HG03520 (cell line): ENCODE results near the gene ZNF273.
"Not testable (repeated sequence)": the region's sequence is repeated elsewhere in the genome, so short reads cannot be mapped to it uniquely, and the experiment has no call there.

Source experiments
- ATAC-seq: cut with Tn5 transposase; IDR thresholded peaks from one replicate; pipeline ENCODE4 v1.9.1; 2021; ENCODE audit warnings: mild to moderate bottlenecking, moderate library complexity; ENCODE audit not compliant: unreplicated experiment

ZNF273 gene

DNA sequence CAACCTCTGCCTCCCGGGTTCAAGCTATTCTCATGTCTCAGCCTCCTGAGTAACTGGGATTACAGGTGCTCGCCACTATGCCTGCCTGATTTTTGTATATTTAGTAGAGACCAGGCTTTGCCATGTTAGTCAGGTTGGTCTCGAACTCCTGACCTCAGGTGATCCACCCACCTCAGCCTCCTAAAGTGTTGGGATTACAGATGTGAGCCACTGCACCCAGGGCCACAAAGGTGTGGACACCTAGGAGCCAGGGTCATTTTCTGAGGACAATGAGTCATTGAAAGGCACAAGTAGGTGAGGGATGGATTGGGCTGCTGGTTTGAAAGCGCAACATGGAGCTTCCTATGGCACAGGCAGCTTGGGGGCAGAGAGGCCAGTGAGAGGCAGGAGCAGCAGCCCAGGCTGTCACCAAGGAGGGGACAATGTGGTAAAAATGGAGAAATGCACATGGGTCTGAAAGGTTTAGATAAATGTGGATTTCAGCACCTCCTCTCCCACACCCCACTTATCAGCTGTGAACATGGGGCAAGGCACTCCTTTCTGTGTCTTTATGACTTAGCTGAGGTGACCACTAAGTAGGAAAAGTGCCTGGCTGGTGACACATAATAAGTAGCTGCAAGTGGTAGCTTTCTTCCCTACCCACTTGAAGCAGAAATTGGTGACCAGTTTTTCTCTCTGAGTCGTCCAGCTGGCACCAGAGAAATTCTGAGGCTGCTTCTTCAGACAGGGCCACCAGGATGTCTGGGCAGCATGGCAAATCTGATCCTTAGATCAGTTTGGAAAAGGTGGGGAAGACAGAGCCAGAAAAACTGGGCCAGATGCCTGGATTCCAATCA lies 41.8 kb downstream of the ZNF273 start:
- not testable (repeated sequence) for ATAC-seq

DNA sequence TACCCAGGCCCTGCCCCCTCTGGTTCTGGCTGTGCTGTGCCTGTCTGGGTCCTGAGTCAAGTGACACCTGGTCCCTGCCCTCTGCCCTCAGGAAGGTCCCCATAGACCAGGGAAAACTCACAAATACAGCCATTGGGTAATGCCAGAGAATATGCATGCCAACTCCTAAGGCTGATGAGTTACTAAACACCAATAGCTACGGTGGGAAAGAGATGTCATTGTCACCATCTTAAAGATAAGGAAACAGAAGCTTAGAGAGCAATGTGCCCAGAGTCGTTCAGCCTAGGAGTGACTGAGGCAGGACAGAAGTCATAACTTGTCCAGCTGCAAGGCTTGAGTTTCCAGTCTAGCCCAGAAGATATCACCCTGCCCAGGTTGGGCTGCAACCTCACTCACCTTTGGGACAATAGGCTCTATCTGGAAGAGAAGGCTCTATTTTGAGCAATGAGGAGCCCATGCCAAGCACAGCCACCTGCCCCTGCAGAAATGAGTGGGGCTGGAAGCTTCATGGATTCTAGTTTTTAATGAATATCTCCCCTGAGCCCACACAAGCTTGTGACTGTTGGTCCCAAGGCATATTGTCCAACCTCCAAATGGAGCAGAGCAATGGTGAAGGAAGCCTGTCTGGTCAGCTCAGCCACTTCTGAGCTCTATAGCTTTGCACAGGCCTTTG lies 42.6 kb downstream of the ZNF273 start:
- ATAC-seq = no peak

DNA sequence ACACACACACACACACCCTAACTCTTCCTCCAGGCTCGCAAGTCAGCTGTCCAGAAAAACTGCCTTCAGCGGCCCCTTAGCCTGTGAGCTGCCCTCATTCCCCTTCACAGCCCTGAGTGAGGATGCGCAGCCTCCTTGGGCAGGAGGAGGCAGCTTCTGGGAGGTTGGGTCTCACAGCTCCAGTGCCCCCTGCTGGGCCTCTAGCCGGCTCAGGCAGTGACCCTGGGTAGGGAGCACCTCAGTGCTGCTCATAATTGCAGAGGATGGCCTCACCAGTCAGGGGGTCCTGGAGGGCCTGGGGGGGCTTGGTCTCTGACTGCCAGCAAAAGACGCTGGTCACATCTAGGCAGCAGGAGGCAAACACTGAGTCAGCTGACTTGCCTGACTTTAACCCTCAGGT lies 43.7 kb downstream of the ZNF273 start:
- no peak for ATAC-seq

DNA sequence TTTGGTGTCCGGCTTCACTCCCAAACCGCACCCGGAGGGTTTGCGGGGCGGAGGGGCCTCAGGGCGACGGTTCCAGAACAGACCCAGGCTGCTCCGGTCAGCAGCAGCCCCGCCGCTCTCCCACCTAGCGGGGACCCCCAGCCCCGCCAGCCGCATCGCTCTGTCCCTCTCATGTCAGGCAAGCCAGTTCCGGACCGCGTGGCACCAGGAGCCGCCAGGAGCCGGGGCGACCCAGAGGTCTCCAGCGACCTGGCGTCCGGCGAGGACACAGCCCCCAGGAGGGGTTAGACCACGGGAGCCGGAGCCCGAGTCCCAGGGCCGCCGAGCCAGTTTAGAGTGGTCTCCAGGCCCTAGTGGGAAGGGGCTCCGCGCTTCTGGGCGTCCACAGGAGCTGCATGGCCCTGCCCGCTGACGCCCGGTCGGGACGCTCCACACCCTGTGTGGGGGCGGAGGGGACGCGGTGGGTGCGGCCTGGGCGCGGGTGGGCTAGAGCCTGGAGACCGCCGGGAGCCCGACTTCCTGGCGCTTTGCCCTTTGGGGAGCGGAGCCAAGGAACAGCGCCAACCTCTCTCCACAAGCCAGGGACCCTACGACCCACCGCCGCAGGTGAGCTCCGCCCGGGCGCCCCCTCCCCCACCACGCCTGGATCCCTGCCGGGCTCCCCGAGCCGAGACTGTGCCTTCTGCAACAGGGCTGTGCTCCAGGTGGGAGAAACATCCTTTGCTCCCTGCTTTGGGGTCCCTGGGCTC lies 44.4 kb downstream of the ZNF273 start:
- no peak for ATAC-seq

DNA sequence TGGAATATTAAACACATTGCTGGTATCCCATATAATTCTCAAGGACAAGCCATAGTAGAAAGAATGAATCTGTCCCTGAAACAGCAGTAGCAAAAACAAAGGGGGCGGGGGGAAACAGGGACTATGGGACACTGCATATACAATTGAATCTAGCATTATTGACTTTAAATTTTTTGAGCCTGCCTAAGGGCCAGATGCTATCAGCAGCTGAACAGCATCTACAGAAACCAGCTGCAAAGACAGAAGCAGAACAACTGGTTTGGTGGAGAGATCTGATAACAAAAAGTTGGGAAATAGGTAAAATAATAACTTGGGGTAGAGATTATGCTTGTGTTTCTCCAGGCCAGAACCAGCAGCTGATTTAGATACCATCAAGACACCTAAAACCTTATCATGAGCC lies 45.7 kb downstream of the ZNF273 start:
- not testable (repeated sequence) for ATAC-seq

DNA sequence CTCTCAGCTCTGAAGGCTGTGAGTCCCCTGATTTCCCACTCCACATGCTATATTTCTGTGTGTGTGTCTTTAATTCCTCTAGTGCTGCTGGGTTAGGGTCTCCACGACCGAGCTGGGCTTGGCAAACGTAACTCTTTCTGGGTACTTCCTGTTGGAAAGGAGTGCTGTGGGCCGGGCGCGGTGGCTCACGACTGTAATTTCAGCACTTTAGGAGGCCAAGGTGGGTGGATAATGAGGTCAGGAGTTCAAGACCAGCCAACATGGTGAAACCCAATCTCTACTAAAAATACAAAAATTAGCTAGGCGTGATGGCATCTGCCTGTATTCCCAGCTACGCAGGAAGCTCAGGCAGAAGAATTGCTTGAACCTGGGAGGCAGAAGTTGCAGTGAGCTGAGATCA lies 47.6 kb downstream of the ZNF273 start:
- not testable (repeated sequence) for ATAC-seq

DNA sequence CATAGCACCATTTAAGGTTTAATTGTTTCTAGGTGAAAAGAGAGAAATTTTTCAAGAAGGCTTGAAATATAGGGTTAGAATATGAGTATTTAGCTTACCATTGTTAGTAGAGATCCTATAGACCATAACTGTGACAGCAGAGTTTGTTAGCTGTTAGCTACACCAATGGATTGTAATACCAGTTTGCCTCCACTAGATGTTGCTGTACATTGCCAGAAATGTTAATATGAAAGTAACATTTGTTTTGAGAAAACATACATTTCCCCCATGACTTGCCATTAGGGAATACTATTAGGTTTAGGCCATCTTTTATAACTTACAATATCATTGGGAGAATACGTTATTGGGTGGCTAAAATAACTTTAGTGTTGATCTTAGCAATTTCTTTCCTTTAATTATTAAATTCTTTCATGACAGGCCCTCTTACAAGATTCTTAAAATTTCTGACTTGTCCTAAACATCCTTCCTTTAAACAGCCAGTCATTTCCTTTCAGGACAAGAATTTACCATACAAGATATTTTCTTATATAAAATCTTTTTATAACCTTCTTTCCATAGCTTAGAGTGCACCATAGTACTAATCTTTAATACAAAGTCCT lies 48.3 kb downstream of the ZNF273 start:
- no peak for ATAC-seq

DNA sequence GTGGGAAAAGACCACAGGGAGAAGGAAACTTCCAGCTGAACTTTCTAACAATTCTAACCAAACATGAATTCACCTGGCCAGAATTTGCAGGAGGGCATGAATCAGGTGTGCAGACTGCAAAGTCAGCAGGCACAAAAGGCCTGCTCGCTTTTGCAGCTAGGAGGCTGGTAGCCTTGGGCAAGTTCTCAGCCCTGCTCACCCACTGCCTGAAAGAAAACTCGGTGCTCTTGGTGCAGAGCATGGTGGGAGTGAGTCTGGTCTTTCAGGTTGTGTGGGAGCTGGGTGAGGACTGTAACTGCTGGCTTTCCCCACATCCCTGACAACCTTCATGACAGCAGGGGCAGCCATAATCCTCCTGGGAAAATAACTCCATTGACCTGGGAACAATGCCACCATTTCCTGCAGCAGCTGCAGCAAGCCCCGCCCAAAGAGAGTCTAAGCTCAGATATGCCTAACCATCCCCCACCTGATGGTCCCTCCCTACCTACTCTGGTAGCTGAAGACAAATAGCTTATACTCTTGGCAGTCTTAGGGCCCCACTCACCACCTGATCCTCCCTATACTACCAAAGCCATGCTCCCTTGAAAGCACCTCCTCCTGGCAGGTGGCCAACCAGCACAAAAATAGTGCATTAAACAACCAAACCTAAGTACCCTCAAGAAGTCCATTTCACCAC lies 56.1 kb downstream of the ZNF273 start:
- ATAC-seq = no peak

DNA sequence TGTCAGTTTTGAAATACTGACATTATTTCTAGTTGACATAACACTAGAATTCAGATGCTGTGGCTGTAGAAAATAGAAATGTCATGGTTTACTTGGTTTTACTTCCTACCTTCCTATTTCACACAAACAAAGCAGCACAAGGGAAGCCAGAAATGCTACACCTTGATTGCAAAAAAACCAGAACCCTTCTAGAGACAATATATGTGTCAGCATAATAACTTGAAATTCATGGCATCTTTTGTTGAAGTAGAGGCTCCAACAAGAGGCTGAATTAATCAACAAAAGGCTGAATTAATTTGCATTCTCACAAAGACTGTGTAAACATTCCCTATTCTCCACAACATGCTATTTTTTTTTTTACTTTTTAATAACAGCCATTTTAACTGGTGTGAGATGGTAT lies 62.5 kb downstream of the ZNF273 start:
- no peak for ATAC-seq

DNA sequence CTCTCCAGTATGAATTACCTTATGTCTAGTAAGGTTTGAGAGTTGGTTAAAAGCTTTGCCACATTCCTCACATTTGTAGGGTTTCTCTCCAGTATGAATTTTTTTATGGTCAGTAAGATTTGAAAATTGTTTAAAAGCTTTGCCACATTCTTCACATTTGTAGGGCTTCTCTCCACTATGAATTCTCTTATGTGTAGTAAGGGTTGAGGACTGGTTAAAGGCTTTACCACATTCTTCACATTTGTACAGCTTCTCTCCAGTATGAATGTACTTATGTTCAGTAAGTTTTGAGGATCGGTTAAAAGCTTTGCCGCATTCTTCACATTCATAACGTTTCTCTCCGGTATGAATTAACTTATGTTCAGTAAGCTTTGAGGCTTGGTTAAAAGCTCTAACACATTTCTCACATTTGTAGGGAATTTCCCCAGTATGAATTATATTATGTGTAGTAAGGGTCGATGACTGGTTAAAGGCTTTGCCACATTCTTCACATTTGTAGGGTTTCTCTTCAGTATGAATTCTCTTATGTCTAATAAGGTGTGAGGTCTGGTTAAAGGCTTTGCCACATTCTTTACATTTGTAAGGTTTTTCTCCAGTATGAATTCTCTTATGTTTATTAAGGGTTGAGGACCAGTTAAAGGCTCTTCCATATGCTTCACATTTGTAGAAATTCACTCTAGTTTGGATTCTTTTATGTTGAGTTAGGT lies 75.6 kb downstream of the ZNF273 start:
- ATAC-seq = no peak
